MCF 10A (cell line): Measurements from ENCODE around the gene SBF2. TPM values are rescaled to one million over a fixed set of nuclear protein-coding genes. Genes with fewer than 3 reads are reported as not detected.

ENCODE experiments used
- BruUV-seq: library from RNA; stranded (reverse); fragments of 400-500 nt; replicated peaks from 2 replicates; lab custom pipeline; 2021; lab: Mats Ljungman, UMichigan
- CTCF ChIA-PET: fragments of 300-600 bp; sonication (Branson Sonifier 250); formaldehyde crosslinking; extraction: SDS; loops from one replicate; lab custom pipeline; 2021; ENCODE audit warnings: antibody characterized with exemption, inconsistent platforms; lab: Yijun Ruan, JAX
- POLR2A ChIA-PET: fragments of 300-600, 350-650 bp; sonication (Branson Sonifier 250); formaldehyde crosslinking; extraction: SDS; loops from one replicate; lab custom pipeline; 2020; ENCODE audit warnings: antibody characterized with exemption, inconsistent platforms; lab: Yijun Ruan, JAX
- DNase-seq: peaks from one replicate; pipeline ENCODE4 v3.0.0-alpha.2; 2018; ENCODE audit not compliant: unreplicated experiment
- H3K27ac Mint-ChIP-seq: one replicate; pipeline ENCODE4 v1.8.0; 2022; ENCODE audit warnings: mild to moderate bottlenecking, low read depth, mixed read lengths; ENCODE audit not compliant: unreplicated experiment
- H3K27me3 Mint-ChIP-seq: one replicate; pipeline ENCODE4 v1.8.0; 2022; ENCODE audit warnings: mixed read lengths; ENCODE audit not compliant: insufficient read depth, unreplicated experiment
- H3K36me3 Mint-ChIP-seq: one replicate; pipeline ENCODE4 v1.8.0; 2022; ENCODE audit warnings: mild to moderate bottlenecking, moderate library complexity, mixed read lengths; ENCODE audit not compliant: insufficient read depth, unreplicated experiment
- H3K4me1 Mint-ChIP-seq: one replicate; pipeline ENCODE4 v1.8.0; 2022; ENCODE audit warnings: mixed read lengths; ENCODE audit not compliant: insufficient read depth, unreplicated experiment
- H3K4me3 Mint-ChIP-seq: one replicate; pipeline ENCODE4 v1.8.0; 2022; ENCODE audit warnings: mild to moderate bottlenecking, moderate library complexity, mixed read lengths; ENCODE audit not compliant: unreplicated experiment
- H3K9me3 Mint-ChIP-seq: one replicate; pipeline ENCODE4 v1.8.0; 2022; ENCODE audit warnings: mixed read lengths; ENCODE audit not compliant: unreplicated experiment
- intact Hi-C: fragments of 100-400 bp; cut with micrococcal nuclease; formaldehyde crosslinking; loops from 2 replicates; pipeline ENCODE4 v1.14.1; 2022
- total RNA-seq: library from RNA; stranded (reverse); gene quantifications from 2 replicates; pipeline ENCODE4 v1.2.3, GENCODE V29; 2022
- TF ChIP-seq, protein P1 (sequence below): fragments of 200-600 bp; IDR thresholded peaks from one replicate; pipeline ENCODE4 v1.8.0; 2022; ENCODE audit warnings: antibody characterized with exemption, mild to moderate bottlenecking; ENCODE audit not compliant: unreplicated experiment

SBF2 gene
- total RNA-seq, 1 experiment from 2014 or later = 28.3 TPM

GRCh38 chr11:10023212-10023611, 270.8 kb downstream of the SBF2 start:
- Mint-ChIP-seq H3K36me3 (no peaks in the 10 kb centered on the region), H3K4me3 (no peak overlapping the region), H3K27ac (no peak overlapping the region), H3K27me3 (no peaks in the 10 kb centered on the region), H3K9me3 (no peaks in the 10 kb centered on the region), H3K4me1 (no peaks in the 10 kb centered on the region)
- intact Hi-C loops = no loop called here
- CTCF ChIA-PET = interaction anchor here (0.5 kb wide), 1 partner anchor 280 kb away, joined by 3 read pairs; no protein-coding TSS in a partner anchor
- no peak for DNase-seq
- TF ChIP-seq, protein P1, sequence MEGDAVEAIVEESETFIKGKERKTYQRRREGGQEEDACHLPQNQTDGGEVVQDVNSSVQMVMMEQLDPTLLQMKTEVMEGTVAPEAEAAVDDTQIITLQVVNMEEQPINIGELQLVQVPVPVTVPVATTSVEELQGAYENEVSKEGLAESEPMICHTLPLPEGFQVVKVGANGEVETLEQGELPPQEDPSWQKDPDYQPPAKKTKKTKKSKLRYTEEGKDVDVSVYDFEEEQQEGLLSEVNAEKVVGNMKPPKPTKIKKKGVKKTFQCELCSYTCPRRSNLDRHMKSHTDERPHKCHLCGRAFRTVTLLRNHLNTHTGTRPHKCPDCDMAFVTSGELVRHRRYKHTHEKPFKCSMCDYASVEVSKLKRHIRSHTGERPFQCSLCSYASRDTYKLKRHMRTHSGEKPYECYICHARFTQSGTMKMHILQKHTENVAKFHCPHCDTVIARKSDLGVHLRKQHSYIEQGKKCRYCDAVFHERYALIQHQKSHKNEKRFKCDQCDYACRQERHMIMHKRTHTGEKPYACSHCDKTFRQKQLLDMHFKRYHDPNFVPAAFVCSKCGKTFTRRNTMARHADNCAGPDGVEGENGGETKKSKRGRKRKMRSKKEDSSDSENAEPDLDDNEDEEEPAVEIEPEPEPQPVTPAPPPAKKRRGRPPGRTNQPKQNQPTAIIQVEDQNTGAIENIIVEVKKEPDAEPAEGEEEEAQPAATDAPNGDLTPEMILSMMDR = no peak
- POLR2A ChIA-PET = no interaction called here
- BruUV-seq = no TSS peak

- H3K4me3 Mint-ChIP-seq = no peak overlapping the region
- ChIA-PET CTCF (no interaction called here), POLR2A (no interaction called here)
- TF ChIP-seq, protein P1 = no peak
- no TSS peak for BruUV-seq
- no peak overlapping the region for H3K27ac Mint-ChIP-seq
- no peak for DNase-seq
- no peaks in the 10 kb centered on the region for H3K4me1 Mint-ChIP-seq
- H3K9me3 Mint-ChIP-seq = no peaks in the 10 kb centered on the region
- intact Hi-C loops = no loop called here
- no peaks in the 10 kb centered on the region for H3K36me3 Mint-ChIP-seq
- H3K27me3 Mint-ChIP-seq = no peaks in the 10 kb centered on the region
These were observed 271.3 kb downstream of the SBF2 start for GRCh38 chr11:10022764-10023163.

DNA sequence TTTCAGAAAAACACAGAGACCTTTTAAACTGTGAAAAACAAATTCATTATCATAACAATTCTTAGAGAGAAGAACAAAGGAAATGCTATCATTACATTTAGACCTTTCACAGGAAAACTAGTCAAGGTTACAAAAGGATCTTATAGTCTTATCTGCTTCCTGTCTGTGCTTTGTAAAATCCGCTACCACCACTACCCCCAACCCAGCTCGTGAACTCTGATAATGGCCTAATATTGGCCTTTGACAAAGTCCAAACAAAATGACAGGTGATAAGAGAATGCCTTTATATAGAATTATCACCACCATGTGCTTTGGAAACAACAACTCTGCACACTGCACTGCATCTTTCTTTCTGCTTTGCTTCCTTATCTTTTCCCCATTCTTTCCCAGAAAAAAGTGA, 272.5 kb downstream of the SBF2 start:
- Mint-ChIP-seq H3K27ac (no peak overlapping the region), H3K4me1 (no peaks in the 10 kb centered on the region)
- CTCF ChIA-PET = interaction anchor here (0.8 kb wide), 1 partner anchor 1006 kb away, joined by 3 read pairs; no protein-coding TSS in a partner anchor

GRCh38 chr11:10019906-10020682, 273.9 kb downstream of the SBF2 start:
- Mint-ChIP-seq H3K27me3 (no peaks in the 10 kb centered on the region), H3K4me1 (no peaks in the 10 kb centered on the region), H3K36me3 (peaks cover 6% of the 10 kb centered on the region), H3K4me3 (no peak overlapping the region), H3K9me3 (no peaks in the 10 kb centered on the region), H3K27ac (no peak overlapping the region)
- no TSS peak for BruUV-seq
- peak; percentile 8 for DNase-seq
- POLR2A ChIA-PET = interaction anchor here (0.6 to 0.7 kb wide), 3 partner anchors 14 to 407 kb away, joined by 3 read pairs; no protein-coding TSS in a partner anchor
- TF ChIP-seq, protein P1 = no peak
- CTCF ChIA-PET = interaction anchor here (0.7 to 0.9 kb wide), 2 partner anchors 53 to 309 kb away, joined by 3 read pairs; no protein-coding TSS in a partner anchor
- intact Hi-C loops = no loop called here

More for the DNA sequence above, 272.5 kb downstream of the SBF2 start:
- TF ChIP-seq, protein P1 = no peak
- BruUV-seq = no TSS peak
- intact Hi-C loops = no loop called here
- Mint-ChIP-seq H3K36me3 (no peaks in the 10 kb centered on the region), H3K4me3 (no peak overlapping the region), H3K27me3 (no peaks in the 10 kb centered on the region), H3K9me3 (no peaks in the 10 kb centered on the region)
- no peak for DNase-seq
- POLR2A ChIA-PET = no interaction called here
